ENCODE measurements around the gene MT1B. TPM values are rescaled to one million over a fixed set of nuclear protein-coding genes. Genes with fewer than 3 reads are reported as not detected.
A peak's percentile ranks its signal among the peaks of the same experiment; 100 is the strongest.

Gene MT1B
- total and polyA plus RNA-seq, 2 of the 13 experiments (the other 11 are each of a cell fraction or from before 2014, with no cell fraction given) = 0.89 TPM; not detected in 1

GRCh38 chr16:56610017-56610608 lies 41.6 kb upstream of the MT1B start (continued):
- peak; percentile 49; the same call in 1 of the 2 replicates for TF ChIP-seq POLR2G (IDR thresholded peaks at IDR 0.05; ENCODE audit: low read depth, low read length)
- no peak for TF ChIP-seq KAT2B (IDR thresholded peaks at IDR 0.05; ENCODE audit: borderline replicate concordance, low read depth, low read length)
- TF ChIP-seq ZNF17 (CRISPR knock-in tag; IDR thresholded peaks at IDR 0.05) = no peak
- TF ChIP-seq NFRKB (IDR thresholded peaks at IDR 0.05) = no peak
- TF ChIP-seq LRRFIP1 (CRISPR knock-in tag; conservative IDR thresholded peaks at IDR 0.05) = no peak
- no peak for TF ChIP-seq ZNF292 (CRISPR knock-in tag; IDR thresholded peaks at IDR 0.05; ENCODE audit: borderline replicate concordance, low read depth)
- no peak for TF ChIP-seq GLI4 (CRISPR knock-in tag; IDR thresholded peaks at IDR 0.05; ENCODE audit: borderline replicate concordance)
- no peak for TF ChIP-seq CBX5 (CRISPR knock-in tag; IDR thresholded peaks at IDR 0.05; ENCODE audit: borderline replicate concordance)
- TF ChIP-seq ZNF678 (CRISPR knock-in tag; IDR thresholded peaks at IDR 0.05) = 0 out of 2 replicates have a peak, but pooled peaks have one; percentile 35
- 0 out of 2 replicates have a peak, but pooled peaks have one; percentile 70 for TF ChIP-seq MEIS1 (CRISPR knock-in tag; IDR thresholded peaks at IDR 0.05; ENCODE audit: borderline replicate concordance)
- TF ChIP-seq RBFOX2 (IDR thresholded peaks at IDR 0.05; ENCODE audit: low read depth, low read length) = no peak
- TF ChIP-seq ZNF720 (CRISPR knock-in tag; IDR thresholded peaks at IDR 0.05) = no peak
- TF ChIP-seq GMEB2 (CRISPR knock-in tag; IDR thresholded peaks at IDR 0.05; ENCODE audit: low read depth) = no peak
- TF ChIP-seq GTF3A (CRISPR knock-in tag; conservative IDR thresholded peaks at IDR 0.05) = 0 out of 2 replicates have a peak, but pooled peaks have one; percentile 65
- 0 out of 2 replicates have a peak, but pooled peaks have one; percentile 20 for TF ChIP-seq ZNF747 (CRISPR knock-in tag; IDR thresholded peaks at IDR 0.05; ENCODE audit: borderline replicate concordance)
- peak in 1 of 2 experiments; percentile 43; a peak in 1 of 4 replicates for TF ChIP-seq POLR2A (IDR thresholded peaks at IDR 0.05; ENCODE audit: insufficient read depth in 1 of 2, low read depth in 2 of 2, low read length in 2 of 2)
- TF ChIP-seq GLMP (CRISPR knock-in tag; IDR thresholded peaks at IDR 0.05; ENCODE audit: borderline replicate concordance) = no peak
- TF ChIP-seq MNT (IDR thresholded peaks at IDR 0.05) = no peak
